K562 (cell line): ENCODE data around the gene SRPK2. TPM values are rescaled to one million over a fixed set of nuclear protein-coding genes. Genes with fewer than 3 reads are reported as not detected.

Experiments used
- ATF4 ChIP-seq: fragments of 450-650 bp; formaldehyde crosslinking; IDR thresholded peaks from 2 replicates; pipeline ENCODE4 v1.4.0; 2022; ENCODE audit warnings: mild to moderate bottlenecking, moderate library complexity
- BCL6 ChIP-seq: fragments of 250-450 bp; sonication (Bioruptor Pico); IDR thresholded peaks from 2 replicates; pipeline ENCODE4 v1.4.0; 2020
- CC2D1A ChIP-seq: fragments of 450-650 bp; IDR thresholded peaks from 2 replicates; pipeline ENCODE4 v1.6.1; 2017; ENCODE audit warnings: mild to moderate bottlenecking
- CEBPG ChIP-seq, 3 experiments: fragments of 200-800 bp in 1 of 3; sonication (Bioruptor generic) in 1 of 3; sonication (generic) in 1 of 3; formaldehyde crosslinking in 1 of 3; IDR thresholded peaks in 2 of 3; conservative IDR thresholded peaks in 1 of 3; 2 replicates each; pipeline versions ENCODE4 v1.6.1 to v1.8.0; 2016 to 2022; ENCODE audit warnings: missing compliant biosample characterization in 2 of 3, missing genetic modification characterization in 2 of 3, mild to moderate bottlenecking in 1 of 3, missing genetic modification reagents in 1 of 3
- CHCHD3 ChIP-seq: fragments of 250-450 bp; sonication (Bioruptor Pico); IDR thresholded peaks from 2 replicates; pipeline ENCODE4 v2.1.2; 2022; ENCODE audit warnings: mild to moderate bottlenecking
- E2F8 ChIP-seq: fragments of 450-650 bp; IDR thresholded peaks from 2 replicates; pipeline ENCODE4 v1.7.1; 2018; ENCODE audit warnings: mild to moderate bottlenecking, low read depth; ENCODE audit not compliant: partially characterized antibody
- EGR1 ChIP-seq: fragments of 450-650 bp; conservative IDR thresholded peaks from 2 replicates; pipeline ENCODE4 v1.6.1; 2017; ENCODE audit warnings: mild to moderate bottlenecking
- EP400 ChIP-seq: fragments of 450-650 bp; IDR thresholded peaks from 2 replicates; pipeline ENCODE4 v1.6.1; 2017; ENCODE audit warnings: antibody characterized with exemption, mild to moderate bottlenecking, moderate library complexity
- ETS1 ChIP-seq: conservative IDR thresholded peaks from 2 replicates; pipeline ENCODE4 v1.6.1; 2011; ENCODE audit warnings: low read depth, mild to moderate bottlenecking, low read length; ENCODE audit not compliant: control insufficient read depth
- FOXJ2 ChIP-seq: fragments of 200-800 bp; sonication (Bioruptor generic); IDR thresholded peaks from 2 replicates; pipeline ENCODE4 v1.6.1; 2016; ENCODE audit warnings: missing genetic modification characterization, missing compliant biosample characterization
- KLF6 ChIP-seq: fragments of 250-450 bp; sonication (Bioruptor Pico); IDR thresholded peaks from 2 replicates; pipeline ENCODE4 v1.4.0; 2020; ENCODE audit warnings: mild to moderate bottlenecking, moderate library complexity, borderline replicate concordance
- NELFE ChIP-seq: IDR thresholded peaks from 2 replicates; pipeline ENCODE4 v1.6.1; 2011; ENCODE audit warnings: mild to moderate bottlenecking; ENCODE audit not compliant: insufficient read depth, insufficient read length
- NR2C1 ChIP-seq, 2 experiments: fragments of 450-650 bp; IDR thresholded peaks; 2 replicates each; pipeline ENCODE4 v1.6.1; 2017; ENCODE audit warnings: mild to moderate bottlenecking in 2 of 2, antibody characterized with exemption in 1 of 2, inconsistent platforms in 1 of 2, missing compliant biosample characterization in 1 of 2, missing genetic modification characterization in 1 of 2
- POLR2B ChIP-seq: fragments of 450-650 bp; IDR thresholded peaks from 2 replicates; pipeline ENCODE4 v1.6.1; 2018; ENCODE audit warnings: low read depth; ENCODE audit not compliant: partially characterized antibody
- RFX1 ChIP-seq: fragments of 450-650 bp; IDR thresholded peaks from 2 replicates; pipeline ENCODE4 v1.6.1; 2016; ENCODE audit warnings: mild to moderate bottlenecking, moderate library complexity
- SMAD4 ChIP-seq: fragments of 250-450 bp; sonication (Bioruptor Pico); conservative IDR thresholded peaks from 2 replicates; pipeline ENCODE4 v1.8.0; 2021; ENCODE audit warnings: inconsistent platforms, mild to moderate bottlenecking, moderate library complexity
- SMARCA4 ChIP-seq: fragments of 450-650 bp; IDR thresholded peaks from 2 replicates; pipeline ENCODE4 v1.6.1; 2016
- SMARCE1 ChIP-seq: fragments of 450-650 bp; IDR thresholded peaks from 2 replicates; pipeline ENCODE4 v1.7.1; 2016; ENCODE audit warnings: mild to moderate bottlenecking
- TEAD4 ChIP-seq, 2 experiments: sonication (generic) in 1 of 2; formaldehyde crosslinking in 1 of 2; IDR thresholded peaks; 2 replicates each; pipeline versions ENCODE4 v1.6.1 to v1.8.0; 2012 to 2022; ENCODE audit warnings: borderline replicate concordance in 1 of 2, inconsistent platforms in 1 of 2, low read length in 1 of 2, mild to moderate bottlenecking in 1 of 2, missing genetic modification reagents in 1 of 2
- THRAP3 ChIP-seq: fragments of 450-650 bp; IDR thresholded peaks from 2 replicates; pipeline ENCODE4 v1.6.1; 2016; ENCODE audit warnings: mild to moderate bottlenecking, inconsistent platforms, borderline replicate concordance
- TRIM24 ChIP-seq, 2 experiments: fragments of 450-650 bp; IDR thresholded peaks; 2 replicates each; pipeline ENCODE4 v1.6.1; 2016
- ZBTB9 ChIP-seq: fragments of 450-650 bp; formaldehyde crosslinking; IDR thresholded peaks from 2 replicates; pipeline ENCODE4 v1.4.0; 2020; ENCODE audit warnings: mild to moderate bottlenecking, moderate library complexity
- ZNF445 ChIP-seq: fragments of 250-450 bp; sonication (Bioruptor Pico); IDR thresholded peaks from 2 replicates; pipeline ENCODE4 v1.4.0; 2020; ENCODE audit warnings: low read depth, mild to moderate bottlenecking, moderate library complexity
- polyA plus RNA-seq, 8 experiments: library from polyadenylated mRNA; depleted of rRNA in 4 of 8; stranded (reverse) in 5 of 8; unstranded in 3 of 8; fragments of >200 nt; fragmentation: Nextera tagmentation in 2 of 8; fragmentation: Illumina TruSeq in 1 of 8; extraction: Ambion mirVana in 2 of 8; extraction: Trizol in 1 of 8; gene quantifications; 2 replicates each; pipeline versions ENCODE4 v1.2.1 to v1.2.3, GENCODE V29; 2011 to 2014; ENCODE audit warnings: inconsistent platforms in 1 of 8, missing spikeins in 1 of 8
- total RNA-seq, 7 experiments: library from RNA; depleted of rRNA in 6 of 7; stranded (reverse); fragments of >200 nt in 6 of 7; fragmentation: Illumina TruSeq in 2 of 7; extraction: Trizol in 2 of 7; gene quantifications; 2 replicates each; pipeline versions ENCODE4 v1.2.1 to v1.2.3, GENCODE V29; 2011 to 2021; ENCODE audit warnings: low replicate concordance in 1 of 7

SRPK2 gene
- total and polyA plus RNA-seq, 9 of the 15 experiments (the other 6 are each of a cell fraction or from before 2014, with no cell fraction given): 21.5 to 44.7 (median 33.3) TPM

- no peak for TF ChIP-seq RFX1
- peak; percentile 66 for TF ChIP-seq CEBPG (CRISPR knock-in tag; IDR thresholded peaks at IDR 0.05)
- TF ChIP-seq CEBPG (tag; conservative IDR thresholded peaks at IDR 0.05 in 1 of 2, IDR thresholded peaks at IDR 0.05 in 1 of 2): peak in 1 of 2 experiments; percentile 87; a peak in 2 of 4 replicates
- peak; percentile 63; the same call in 1 of the 2 replicates for TF ChIP-seq CC2D1A
- TF ChIP-seq ZNF445 (CRISPR knock-in tag): peak; percentile 38; the same call in 1 of the 2 replicates
- TF ChIP-seq TEAD4 (IDR thresholded peaks at IDR 0.05; ENCODE audit: low read length): no peak
- no peak for TF ChIP-seq TEAD4 (CRISPR knock-in tag; IDR thresholded peaks at IDR 0.05; ENCODE audit: borderline replicate concordance)
- peak; percentile 90 to 92; a peak in 2 of 4 replicates for TF ChIP-seq TRIM24 (IDR thresholded peaks at IDR 0.05)
- TF ChIP-seq FOXJ2 (tag): peak; percentile 73; the same call in 1 of the 2 replicates
- TF ChIP-seq NR2C1 (IDR thresholded peaks at IDR 0.05): no peak
- TF ChIP-seq NR2C1 (tag; IDR thresholded peaks at IDR 0.05): 0 out of 2 replicates have a peak, but pooled peaks have one; percentile 16
- peak; percentile 46; the same call in 1 of the 2 replicates for TF ChIP-seq SMARCA4
- TF ChIP-seq POLR2B: peak; percentile 19
- 0 out of 2 replicates have a peak, but pooled peaks have one; percentile 47 for TF ChIP-seq SMAD4 (CRISPR knock-in tag)
- TF ChIP-seq E2F8: peak; percentile 25
- peak; percentile 45; the same call in 1 of the 2 replicates for TF ChIP-seq KLF6 (CRISPR knock-in tag)
- TF ChIP-seq EP400: peak; percentile 26; the same call in 1 of the 2 replicates
- TF ChIP-seq NELFE: no peak
- TF ChIP-seq ETS1: no peak
- peak; percentile 85 for TF ChIP-seq ATF4 (CRISPR knock-in tag)
- TF ChIP-seq EGR1: no peak
- TF ChIP-seq BCL6: 0 out of 2 replicates have a peak, but pooled peaks have one; percentile 11
- TF ChIP-seq CHCHD3 (CRISPR knock-in tag): no peak
- TF ChIP-seq THRAP3: peak; percentile 27; the same call in 1 of the 2 replicates
- TF ChIP-seq ZBTB9 (CRISPR knock-in tag): no peak
- TF ChIP-seq SMARCE1: no peak
Observed at GRCh38 chr7:105106473-105106872, 282.2 kb downstream of the SRPK2 start (continued).
